ENCODE data around the gene ADPRH.

ADPRH gene

DNA sequence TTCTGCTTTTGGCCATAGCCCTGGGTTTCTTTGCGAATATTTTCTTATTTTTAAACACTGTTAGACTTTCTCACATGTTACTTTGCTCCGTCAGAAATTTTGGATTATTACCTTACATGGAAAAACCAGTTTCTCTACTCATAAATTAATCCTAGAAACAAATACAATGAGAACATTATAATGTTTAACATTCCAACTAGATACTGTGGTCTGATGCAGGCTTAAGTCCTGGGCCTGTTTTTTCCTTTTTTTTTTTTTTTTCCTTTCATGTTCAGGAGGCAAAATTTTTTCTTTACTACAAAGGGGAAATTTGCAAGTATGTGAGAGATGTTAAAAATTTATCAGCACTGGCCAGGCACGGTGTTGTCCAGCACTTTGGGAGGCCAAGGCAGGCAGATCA is 52.2 kb downstream of the ADPRH start:
- DNase-seq: no peak

GRCh38 chr3:119632216-119632615 is 52.9 kb downstream of the ADPRH start:
- DNase-seq: no peak

GRCh38 chr3:119632829-119633228 is 53.5 kb downstream of the ADPRH start:
- no peak for DNase-seq

GRCh38 chr3:119635719-119636118 is 56.4 kb downstream of the ADPRH start:
- DNase-seq: no peak

- no peak for DNase-seq
These were observed 57.0 kb downstream of the ADPRH start for GRCh38 chr3:119636249-119636648.

- no peak for DNase-seq
These were observed 57.8 kb downstream of the ADPRH start for GRCh38 chr3:119636891-119637611.

DNA sequence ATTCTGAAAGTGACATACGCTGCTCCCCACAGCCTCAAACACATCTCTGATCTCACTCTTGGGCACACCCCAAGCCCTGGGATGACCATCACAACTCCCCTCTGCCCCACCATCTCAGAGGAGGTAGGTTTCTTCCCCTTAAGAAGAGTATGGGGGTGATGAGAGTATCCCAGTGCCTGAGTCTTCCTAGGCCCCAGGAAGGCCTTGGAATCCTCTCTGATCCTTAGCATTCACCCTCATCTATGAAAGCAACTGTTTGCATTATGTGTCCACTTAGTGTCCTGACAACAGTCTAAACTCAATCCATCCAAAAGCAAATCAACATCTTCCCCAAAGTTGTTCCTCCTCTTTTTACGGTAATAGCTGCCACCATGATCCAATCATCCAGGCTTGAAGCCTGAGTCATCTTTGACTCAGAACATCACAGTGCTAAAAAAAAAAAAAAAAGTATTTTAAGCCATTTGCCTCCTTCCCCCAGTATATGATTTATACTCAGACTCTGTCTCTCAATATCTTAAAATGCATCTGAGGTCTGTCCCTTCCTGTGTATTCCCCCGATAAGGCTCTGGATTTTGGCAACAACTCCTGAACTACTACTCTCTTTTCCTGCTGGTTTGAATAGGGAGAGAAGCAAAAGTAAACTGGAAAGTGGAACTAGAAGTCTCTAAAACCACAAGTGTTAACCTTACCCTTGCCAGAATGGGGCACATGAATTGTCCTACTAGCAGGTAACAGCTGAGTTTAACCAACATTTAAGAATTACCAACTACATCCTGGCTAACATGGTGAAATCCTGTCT is 58.6 kb downstream of the ADPRH start:
- DNase-seq: no peak

Data from NCI-H446 (cell line).